ENCODE measurements around the gene CCDC148. TPM values are rescaled to one million over a fixed set of nuclear protein-coding genes. Genes with fewer than 3 reads are reported as not detected.

The CCDC148 gene
- total RNA-seq, 1 donor from 2014 or later: 0.30 TPM

- intact Hi-C loops (cut with micrococcal nuclease): no loop called here
- TF ChIP-seq CTCF (IDR thresholded peaks at IDR 0.05; ENCODE audit: borderline replicate concordance): no peak
- Histone ChIP-seq H3K27me3 (ENCODE audit: low read depth) (no peaks in the 10 kb centered on the region), H3K36me3 (no peaks in the 10 kb centered on the region), H3K27ac (replicated peaks) (no peak overlapping the region), H3K9me3 (replicated peaks) (peaks cover 20% of the 10 kb centered on the region), H3K4me1 (no peaks in the 10 kb centered on the region), H3K4me3 (no peak overlapping the region)
- DNase-seq: no peak
These were observed 302.0 kb downstream of the CCDC148 start for GRCh38 chr2:158154596-158154995.

- intact Hi-C loops (cut with micrococcal nuclease): no loop called here
- no peak for TF ChIP-seq CTCF (IDR thresholded peaks at IDR 0.05; ENCODE audit: borderline replicate concordance)
- H3K27me3 ChIP-seq (ENCODE audit: low read depth): no peaks in the 10 kb centered on the region
- H3K27ac ChIP-seq (replicated peaks): no peak overlapping the region
- no peaks in the 10 kb centered on the region for H3K36me3 ChIP-seq
- H3K4me1 ChIP-seq: no peaks in the 10 kb centered on the region
- no peak for DNase-seq
- peaks cover 20% of the 10 kb centered on the region for H3K9me3 ChIP-seq (replicated peaks)
- no peak overlapping the region for H3K4me3 ChIP-seq
These were observed 303.1 kb downstream of the CCDC148 start for GRCh38 chr2:158153270-158154015.

- no peaks in the 10 kb centered on the region for H3K4me1 ChIP-seq
- H3K27ac ChIP-seq (replicated peaks): no peak overlapping the region
- H3K36me3 ChIP-seq: no peaks in the 10 kb centered on the region
- no peaks in the 10 kb centered on the region for H3K27me3 ChIP-seq (ENCODE audit: low read depth)
- no peak for DNase-seq
- peaks cover 10% of the 10 kb centered on the region for H3K9me3 ChIP-seq (replicated peaks)
- H3K4me3 ChIP-seq: no peak overlapping the region
- intact Hi-C loops (cut with micrococcal nuclease): no loop called here
- no peak for TF ChIP-seq CTCF (IDR thresholded peaks at IDR 0.05; ENCODE audit: borderline replicate concordance)
These were observed 311.5 kb downstream of the CCDC148 start for GRCh38 chr2:158144914-158145625.

GRCh38 chr2:158143703-158144360 lies 312.7 kb downstream of the CCDC148 start:
- intact Hi-C loops (cut with micrococcal nuclease): no loop called here
- no peak for TF ChIP-seq CTCF (IDR thresholded peaks at IDR 0.05; ENCODE audit: borderline replicate concordance)
- DNase-seq: no peak
- H3K27me3 ChIP-seq (ENCODE audit: low read depth): no peaks in the 10 kb centered on the region
- H3K27ac ChIP-seq (replicated peaks): no peak overlapping the region
- no peak overlapping the region for H3K4me3 ChIP-seq
- H3K9me3 ChIP-seq (replicated peaks): peaks cover 10% of the 10 kb centered on the region
- H3K36me3 ChIP-seq: no peaks in the 10 kb centered on the region
- no peaks in the 10 kb centered on the region for H3K4me1 ChIP-seq

- Histone ChIP-seq H3K4me3 (no peak overlapping the region), H3K27ac (replicated peaks) (no peak overlapping the region), H3K36me3 (no peaks in the 10 kb centered on the region), H3K9me3 (replicated peaks) (peaks cover 10% of the 10 kb centered on the region), H3K27me3 (ENCODE audit: low read depth) (no peaks in the 10 kb centered on the region), H3K4me1 (no peaks in the 10 kb centered on the region)
- TF ChIP-seq CTCF (IDR thresholded peaks at IDR 0.05; ENCODE audit: borderline replicate concordance): no peak
- intact Hi-C loops (cut with micrococcal nuclease): no loop called here
- DNase-seq: no peak
These were observed 313.8 kb downstream of the CCDC148 start for GRCh38 chr2:158142568-158143332.

All from left ventricle myocardium inferior (tissue), 1 donor.